HG03045 (cell line): Measurements from ENCODE around the gene ALX1.

Experiments used
- ATAC-seq: cut with Tn5 transposase; IDR thresholded peaks from one replicate; pipeline ENCODE4 v1.9.1; 2021; ENCODE audit warnings: mild to moderate bottlenecking, moderate library complexity; ENCODE audit not compliant: unreplicated experiment

Gene ALX1

GRCh38 chr12:85280165-85280983 is at the start of gene ALX1:
TSS of gene ALX1 (plus strand) at chr12:85280220. CDS start at chr12:85280262, 42 bp downstream.
- ATAC-seq, result peak; percentile 68

DNA sequence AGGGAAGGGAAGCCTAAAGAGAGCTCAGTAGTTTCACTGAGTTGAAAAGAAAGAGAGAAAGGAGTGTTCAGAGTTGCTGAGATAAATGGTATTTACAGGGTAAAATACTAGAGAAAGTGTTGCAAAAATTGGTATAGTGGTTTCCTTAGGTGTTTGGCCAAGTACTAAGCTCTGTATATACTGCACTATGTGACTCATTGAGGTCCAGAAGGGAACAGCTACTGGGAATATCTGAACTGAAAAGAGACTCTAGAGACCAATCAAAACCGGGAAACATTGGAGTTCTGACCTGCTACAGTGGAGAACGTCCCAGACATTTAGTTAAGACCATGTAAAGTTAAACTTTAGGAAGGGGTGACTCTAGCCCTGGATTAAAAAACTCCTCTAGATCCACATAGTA is 42.7 kb upstream of the ALX1 start:
- no peak for ATAC-seq

DNA sequence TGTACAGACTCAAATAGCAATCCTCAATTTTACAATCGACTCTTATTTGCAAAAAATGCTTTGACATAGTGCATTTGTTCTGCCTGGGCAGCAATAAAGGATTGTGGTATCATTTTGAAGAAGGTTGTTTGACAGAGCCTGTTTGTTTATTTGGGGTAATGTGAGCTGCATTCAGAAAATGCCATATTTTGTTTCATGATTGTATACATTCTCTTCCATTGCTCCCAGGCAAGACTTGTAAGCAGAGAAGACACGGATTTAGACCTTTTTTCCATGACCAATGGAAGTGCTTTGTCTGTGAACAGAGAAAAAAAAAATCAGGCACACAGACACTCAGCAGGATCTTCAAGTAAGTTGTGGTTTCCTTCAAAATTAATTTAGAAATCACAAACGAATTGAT is 35.5 kb upstream of the ALX1 start:
- no peak for ATAC-seq

GRCh38 chr12:85253853-85254252 is 26.2 kb upstream of the ALX1 start:
- ATAC-seq, result no peak

DNA sequence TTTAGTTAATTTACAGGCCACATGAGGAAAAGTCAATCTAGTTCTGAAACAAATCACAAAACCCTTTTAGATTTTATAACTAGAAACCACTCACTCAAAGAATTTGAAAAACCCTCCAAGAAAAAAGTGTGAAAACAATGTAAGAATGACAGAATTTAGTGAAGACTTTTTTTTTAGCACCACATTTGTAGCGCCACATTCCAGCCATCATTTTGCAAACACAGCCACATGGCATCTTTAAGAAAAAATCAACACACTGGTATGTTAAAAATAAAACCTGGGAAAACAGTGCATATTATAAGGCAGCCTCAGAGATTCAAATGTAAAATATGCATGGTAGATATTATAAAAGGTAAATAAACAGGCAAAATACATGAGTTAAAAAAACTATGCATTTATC is 22.3 kb upstream of the ALX1 start:
- ATAC-seq, result no peak

- no peak for ATAC-seq
These were observed 19.6 kb upstream of the ALX1 start for GRCh38 chr12:85260447-85260846.

GRCh38 chr12:85260896-85261295 is 19.1 kb upstream of the ALX1 start:
- ATAC-seq, result no peak

GRCh38 chr12:85266356-85266755 is 13.7 kb upstream of the ALX1 start:
- ATAC-seq, result no peak

- ATAC-seq, result no peak
These were observed 6.4 kb upstream of the ALX1 start for GRCh38 chr12:85273381-85274314.

- no peak for ATAC-seq
These were observed 5.7 kb upstream of the ALX1 start for GRCh38 chr12:85274315-85274651.

- ATAC-seq, result no peak
These were observed 4.6 kb upstream of the ALX1 start for GRCh38 chr12:85275374-85275773.

- ATAC-seq, result no peak
These were observed 2.8 kb upstream of the ALX1 start for GRCh38 chr12:85277191-85277590.

- no peak for ATAC-seq
These were observed 2.0 kb upstream of the ALX1 start for GRCh38 chr12:85277900-85278597.

DNA sequence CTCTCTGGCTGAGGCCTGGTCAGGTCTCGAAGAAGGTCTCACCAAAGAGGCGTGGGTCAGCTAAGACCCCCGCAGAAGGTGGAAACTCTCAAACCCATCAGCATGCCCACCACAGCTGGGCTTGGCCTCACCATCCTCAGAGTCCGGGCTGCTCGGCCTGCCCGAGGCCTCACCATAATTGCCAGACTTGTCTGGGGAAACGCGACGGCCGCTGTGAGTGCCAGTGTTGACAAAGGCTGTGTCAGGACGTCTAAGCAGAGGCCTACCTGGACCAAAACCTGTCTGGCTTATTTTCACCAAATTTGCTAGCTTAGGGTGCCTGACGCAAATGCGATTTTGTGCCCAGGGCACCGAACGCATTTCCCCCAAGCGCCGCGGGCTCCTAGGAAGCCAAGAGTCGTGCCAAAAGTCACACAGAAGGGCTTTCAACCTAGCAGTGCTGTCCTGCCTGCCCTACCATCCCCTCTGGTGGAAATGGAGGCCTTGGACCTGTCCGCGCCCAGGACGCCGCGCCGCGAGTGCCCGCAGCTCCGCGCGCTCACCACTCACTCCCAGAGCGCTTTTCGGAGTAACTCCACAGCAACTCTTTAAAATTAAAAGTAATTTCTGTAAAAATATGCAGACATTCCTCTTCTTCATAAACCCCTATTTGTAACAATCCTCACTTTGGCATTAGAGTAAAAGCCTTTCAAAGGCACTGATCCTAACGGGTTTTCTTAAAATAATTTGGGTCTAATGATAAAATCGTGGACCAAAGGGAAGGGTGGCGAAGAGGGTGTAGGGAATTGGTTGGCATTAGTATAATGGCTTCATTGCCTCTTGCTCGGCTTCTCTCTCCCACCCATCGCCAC is 1.2 kb upstream of the ALX1 start:
- ATAC-seq, result no peak

DNA sequence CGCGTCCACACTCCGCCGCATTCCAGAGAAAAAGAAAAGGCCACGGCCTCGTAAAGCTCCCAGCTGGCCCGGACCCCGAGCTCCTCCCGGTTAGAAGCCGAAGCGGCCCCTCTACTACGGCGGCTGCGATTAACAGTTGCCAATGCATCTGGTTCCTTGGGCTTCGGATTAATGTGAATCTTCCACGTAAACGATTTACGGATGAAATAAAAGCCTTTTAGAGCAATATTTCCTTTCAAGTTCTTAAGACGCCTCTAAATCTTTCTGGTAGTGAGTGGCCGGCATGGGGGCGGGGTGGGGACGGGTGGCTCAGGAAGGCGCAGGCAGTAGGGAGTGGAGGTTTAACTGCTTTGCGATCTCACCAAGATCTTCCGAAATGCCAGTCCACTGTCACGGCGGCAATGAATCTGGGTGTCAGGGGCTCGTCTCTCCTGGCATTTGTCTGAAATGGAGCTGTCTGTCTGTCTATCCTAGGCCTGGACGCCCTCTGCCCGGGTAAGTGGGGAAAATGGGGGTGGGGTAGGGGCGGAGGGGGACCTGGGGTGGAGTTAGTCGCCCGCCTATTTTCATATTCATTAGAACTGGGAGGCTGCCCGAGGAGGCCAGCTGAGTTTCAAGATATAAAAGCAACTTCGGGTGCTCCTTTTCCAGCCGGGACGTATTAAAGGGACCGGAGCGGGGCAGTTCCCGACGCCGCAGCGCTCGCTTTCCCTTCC is 413 bp upstream of the ALX1 start:
- ATAC-seq, result no peak

- ATAC-seq, result no peak
These were observed 1.1 kb downstream of the ALX1 start for GRCh38 chr12:85280984-85281630.

DNA sequence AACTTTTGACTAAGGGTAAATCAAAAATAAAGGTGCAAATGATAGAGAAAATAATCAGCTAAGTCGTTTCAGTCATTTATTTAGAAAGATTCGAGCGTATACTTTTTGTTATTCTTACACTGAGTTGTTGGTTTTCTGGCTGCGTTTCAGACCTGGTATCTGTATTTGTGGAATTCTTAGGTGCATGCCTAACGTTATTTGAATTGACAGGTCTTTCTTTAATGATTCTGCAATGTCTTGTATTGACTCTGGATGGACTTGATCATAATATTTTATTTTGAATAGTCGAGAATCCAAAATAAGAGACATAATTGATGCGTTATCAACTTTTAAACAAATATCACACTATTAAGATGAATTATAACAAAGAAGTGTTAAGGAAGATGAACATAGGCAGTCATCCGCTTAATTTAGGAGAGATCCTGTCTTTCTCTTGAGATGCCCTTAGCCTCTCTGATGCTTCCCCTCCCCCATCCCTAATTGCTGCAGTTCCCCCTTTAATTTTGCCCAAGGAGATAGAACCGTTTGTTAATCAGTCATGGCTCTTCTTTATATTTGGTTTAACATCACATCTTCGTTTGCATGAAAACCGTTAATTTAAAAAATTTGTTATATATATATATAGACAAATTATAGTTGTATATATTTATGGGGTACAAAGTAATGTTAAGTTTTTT is 1.8 kb downstream of the ALX1 start:
- no peak for ATAC-seq

- no peak for ATAC-seq
These were observed 3.5 kb downstream of the ALX1 start for GRCh38 chr12:85283560-85283959.

- no peak for ATAC-seq
These were observed 16.3 kb downstream of the ALX1 start for GRCh38 chr12:85296362-85296761.
